Endothelial cell of umbilical vein (primary cell): Measurements from ENCODE around the gene GYS1.
"Not testable (repeated sequence)": the region's sequence is repeated elsewhere in the genome, so short reads cannot be mapped to it uniquely, and the experiment has no call there.

ENCODE experiments used
- CTCF ChIP-seq, 2 donors: IDR thresholded peaks; 1 replicate in 1 of 2; 2 replicates in 1 of 2; pipeline ENCODE4 v1.5.1; 2011; ENCODE audit warnings: low read length in 2 of 2, mild to moderate bottlenecking in 2 of 2, moderate library complexity in 2 of 2, control low read depth in 1 of 2, inconsistent platforms in 1 of 2, low read depth in 1 of 2; ENCODE audit not compliant: insufficient read depth in 1 of 2; ENCODE audit errors: extremely low read depth in 1 of 2
- POLR2A ChIP-seq: IDR thresholded peaks from 2 replicates; pipeline ENCODE4 v1.6.1; 2012; ENCODE audit warnings: low read depth, mild to moderate bottlenecking, control low read depth, low read length
- POLR2AphosphoS5 ChIP-seq: IDR thresholded peaks from 2 replicates; pipeline ENCODE4 v1.6.1; 2012; ENCODE audit warnings: low read depth, mild to moderate bottlenecking, control low read depth, low read length, moderate library complexity; ENCODE audit not compliant: insufficient read depth

- TF ChIP-seq POLR2A; POLR2AphosphoS5; CTCF (IDR thresholded peaks at IDR 0.05; ENCODE audit: extremely low read depth in 1 of 2, insufficient read depth in 1 of 2, low read depth in 1 of 2, low read length in 2 of 2): not testable (repeated sequence)
These were observed 67.2 kb downstream of the GYS1 start for GRCh38 chr19:48925890-48926289.
